Hematopoietic multipotent progenitor cell treated with erythropoietin and hydrocortisone succinate and interleukin-3 and kit ligand, for 17 days (in vitro differentiated cells): ENCODE results near the gene FSTL4.
"Not testable (repeated sequence)": the region's sequence is repeated elsewhere in the genome, so short reads cannot be mapped to it uniquely, and the experiment has no call there.

ENCODE experiments used
- DNase-seq: peaks from one replicate; pipeline ENCODE4 v3.0.0-alpha.2; 2015; ENCODE audit warnings: low spot score

FSTL4 gene

GRCh38 chr5:133552925-133553525, 59.3 kb downstream of the FSTL4 start:
- peak; percentile 53 for DNase-seq

- no peak for DNase-seq
These were observed 65.8 kb downstream of the FSTL4 start for GRCh38 chr5:133546500-133546899.

- DNase-seq: no peak
These were observed 68.0 kb downstream of the FSTL4 start for GRCh38 chr5:133544346-133544745.

- DNase-seq: no peak
These were observed 72.5 kb downstream of the FSTL4 start for GRCh38 chr5:133539818-133540217.

DNA sequence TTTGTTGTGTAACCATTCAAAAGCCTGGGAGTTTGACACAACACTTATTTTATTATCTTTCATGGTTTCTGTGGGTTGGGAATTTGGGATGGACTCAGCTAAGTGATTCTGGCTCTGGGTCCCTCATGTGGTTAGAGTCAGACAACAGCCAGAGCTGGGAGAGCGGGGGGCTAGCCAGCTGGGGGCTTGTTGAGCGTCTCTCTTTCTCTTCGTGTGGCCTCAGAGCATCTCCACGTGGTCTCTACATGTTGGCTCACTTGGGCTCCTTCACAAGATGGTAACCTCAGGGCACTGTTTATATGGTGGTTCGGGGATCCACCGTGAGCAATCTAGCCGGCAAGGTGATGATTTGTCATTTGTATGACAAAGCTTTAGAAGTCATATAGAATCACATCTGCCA, 73.6 kb downstream of the FSTL4 start:
- DNase-seq: no peak

- DNase-seq: not testable (repeated sequence)
These were observed 77.0 kb downstream of the FSTL4 start for GRCh38 chr5:133535241-133535929.

GRCh38 chr5:133534566-133534965, 77.8 kb downstream of the FSTL4 start:
- DNase-seq: no peak

DNA sequence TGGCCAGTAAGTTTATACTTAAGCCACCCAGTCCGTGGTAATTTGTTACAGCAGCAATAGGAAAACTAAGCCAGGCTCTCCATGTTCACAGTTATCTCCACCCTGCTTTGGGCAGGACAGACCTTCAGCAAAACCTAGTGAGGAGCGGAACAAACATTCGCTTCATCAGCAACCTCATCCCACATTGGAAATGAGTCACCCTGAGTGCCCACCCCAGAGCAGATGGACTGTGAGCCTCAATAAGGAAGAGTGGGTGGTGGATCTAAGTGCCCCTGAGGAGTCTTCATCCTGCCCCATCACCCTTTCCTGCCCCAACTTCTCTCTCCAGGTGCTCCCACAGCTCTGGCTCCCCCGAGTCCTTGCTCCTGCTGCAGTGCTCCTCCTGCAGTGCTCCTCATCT, 78.8 kb downstream of the FSTL4 start:
- DNase-seq: no peak

DNA sequence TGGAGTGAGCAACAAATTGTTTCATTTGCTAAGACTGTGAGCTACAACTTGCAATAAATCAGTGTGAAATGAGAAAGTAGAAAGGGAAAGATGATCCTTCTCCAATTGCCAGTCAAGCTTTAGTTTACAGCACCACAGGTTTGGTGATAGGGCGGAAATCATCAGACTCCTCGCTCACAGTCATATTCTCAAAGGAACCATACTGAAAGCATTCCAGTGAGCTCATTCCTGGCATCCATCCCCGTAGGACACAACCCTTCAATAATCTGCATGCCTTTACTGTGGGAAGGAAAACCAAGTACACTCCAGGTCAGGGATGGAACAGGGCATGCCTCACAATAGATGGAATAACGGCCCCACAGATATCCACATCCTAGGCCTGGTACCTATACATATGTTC, 80.7 kb downstream of the FSTL4 start:
- DNase-seq: no peak

- DNase-seq: no peak
These were observed 81.2 kb downstream of the FSTL4 start for GRCh38 chr5:133531178-133531577.

DNA sequence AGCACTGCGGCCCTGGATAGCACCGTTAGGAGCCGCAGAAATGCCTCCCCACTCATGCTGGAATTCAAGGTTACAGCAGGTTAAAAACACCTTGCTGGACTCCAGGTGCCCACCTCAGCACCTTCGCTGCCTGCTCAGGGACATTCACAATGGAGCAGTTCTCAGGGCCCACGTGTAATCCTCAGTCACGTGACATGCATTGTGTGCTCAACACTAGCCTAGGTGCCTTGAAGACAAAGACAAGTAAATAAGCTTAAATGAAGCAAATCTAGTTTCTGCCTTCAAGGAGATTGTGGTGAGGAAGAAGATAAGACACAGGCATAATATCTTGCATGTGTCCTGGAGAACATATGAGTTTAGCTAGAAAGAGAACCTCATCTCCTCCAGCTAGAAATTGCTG, 82.1 kb downstream of the FSTL4 start:
- DNase-seq: no peak

- no peak for DNase-seq
These were observed 83.5 kb downstream of the FSTL4 start for GRCh38 chr5:133528841-133529240.

- DNase-seq: no peak
These were observed 85.0 kb downstream of the FSTL4 start for GRCh38 chr5:133527311-133527710.

GRCh38 chr5:133526368-133526767, 86.0 kb downstream of the FSTL4 start:
- no peak for DNase-seq

- DNase-seq: no peak
These were observed 87.2 kb downstream of the FSTL4 start for GRCh38 chr5:133525126-133525525.

GRCh38 chr5:133524666-133525065, 87.7 kb downstream of the FSTL4 start:
- no peak for DNase-seq

DNA sequence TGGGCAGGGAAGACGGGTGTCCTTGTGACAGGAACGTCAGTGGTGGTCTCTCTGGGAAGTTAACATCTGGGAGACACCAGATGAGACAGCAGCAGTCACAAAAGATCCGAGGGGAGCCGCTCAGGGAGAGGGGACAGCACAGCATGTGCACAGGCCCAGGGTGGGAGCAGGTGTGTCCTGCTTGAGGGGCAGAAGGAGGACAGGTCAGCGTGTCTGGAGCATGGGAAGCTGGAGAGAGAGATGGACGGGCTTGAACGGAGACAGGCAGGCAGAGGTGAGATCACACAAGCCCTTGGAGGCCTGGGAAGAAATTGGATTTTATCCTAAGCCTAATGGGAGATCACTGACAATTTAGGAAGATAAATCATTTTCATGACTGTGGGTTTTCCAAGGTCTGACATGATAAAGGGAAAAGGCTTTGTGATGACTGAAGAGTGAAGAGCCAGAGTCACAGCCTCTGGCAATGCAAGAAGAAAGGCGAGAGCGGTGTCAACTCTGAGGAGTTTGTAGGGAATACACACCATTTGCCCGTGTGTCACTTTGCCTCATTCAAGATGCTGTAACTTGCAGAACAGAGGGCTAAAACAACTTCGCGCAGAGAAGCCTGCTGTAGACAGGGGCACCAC, 88.3 kb downstream of the FSTL4 start:
- no peak for DNase-seq

DNA sequence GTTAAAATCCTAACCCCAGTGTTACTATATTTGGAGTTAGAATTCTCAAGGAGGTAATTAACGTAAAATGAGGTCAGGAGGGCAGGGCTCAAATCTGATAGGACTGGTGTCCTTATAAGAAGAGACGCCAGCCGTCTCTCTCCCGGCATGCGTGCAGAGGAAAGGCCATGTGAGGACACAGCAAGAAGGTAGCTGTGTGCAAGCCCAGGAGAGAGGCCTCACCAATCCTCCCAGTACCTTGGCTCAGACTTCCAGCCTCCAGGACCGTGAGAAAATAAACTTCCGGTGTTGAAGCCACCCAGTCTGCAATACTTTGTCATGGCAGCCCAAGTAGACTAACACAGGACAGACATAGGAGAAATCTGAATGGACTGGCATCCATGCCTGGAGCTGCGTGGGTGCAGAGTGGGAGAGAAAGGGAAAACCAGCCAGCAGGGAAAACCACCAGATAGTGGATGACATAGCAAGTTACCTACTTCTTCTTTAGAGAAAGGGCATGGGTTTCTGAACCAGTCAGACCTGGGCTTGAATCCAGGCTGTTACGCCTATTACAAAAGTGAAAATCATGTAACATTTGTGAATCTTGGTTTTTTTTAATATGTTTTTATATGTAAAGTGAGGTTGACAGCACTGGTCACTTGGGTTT, 89.2 kb downstream of the FSTL4 start:
- no peak for DNase-seq

- no peak for DNase-seq
These were observed 90.5 kb downstream of the FSTL4 start for GRCh38 chr5:133521801-133522200.

DNA sequence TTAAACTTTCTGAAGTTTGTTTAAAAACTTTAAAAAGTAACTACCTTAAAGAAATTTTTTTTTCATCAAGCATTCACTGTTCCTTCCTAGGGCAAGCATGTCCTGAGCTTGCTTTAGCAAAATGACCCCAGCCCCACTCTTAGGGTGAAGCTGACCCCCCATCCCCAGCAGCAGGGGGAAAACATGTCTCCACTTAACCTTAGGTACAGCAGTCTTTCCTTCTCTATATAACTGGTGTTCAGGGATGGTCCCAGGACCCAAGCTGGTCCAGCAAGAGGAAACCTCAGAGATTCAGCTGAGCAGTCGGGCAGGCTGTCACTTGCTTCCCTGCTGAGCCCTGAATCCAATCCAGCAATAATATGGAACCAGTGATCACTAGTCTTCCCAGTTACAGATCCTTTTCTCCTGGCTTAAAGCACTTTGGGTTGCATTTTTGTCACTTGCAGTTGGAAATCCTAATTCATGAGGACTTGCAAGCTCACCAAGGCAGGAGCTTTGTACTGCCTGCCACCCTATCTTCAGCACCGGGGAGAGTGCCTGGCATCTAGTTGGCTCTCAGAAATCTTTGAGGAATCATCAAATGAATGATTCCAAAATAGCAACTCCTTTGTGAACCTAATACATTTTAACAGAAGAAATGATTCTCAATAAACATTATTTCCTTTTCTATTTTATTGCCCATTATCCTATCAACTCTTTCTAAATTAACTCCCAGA, 91.2 kb downstream of the FSTL4 start:
- no peak for DNase-seq

GRCh38 chr5:133520062-133520461, 92.3 kb downstream of the FSTL4 start:
- no peak for DNase-seq

GRCh38 chr5:133519191-133519590, 93.2 kb downstream of the FSTL4 start:
- DNase-seq: no peak
